ENCODE data around the gene PRKD1.

PRKD1 gene

GRCh38 chr14:29569194-29569593 is 358.5 kb downstream of the PRKD1 start:
- TF ChIP-seq USF1 (IDR thresholded peaks at IDR 0.05) = no peak
- TF ChIP-seq MAX (IDR thresholded peaks at IDR 0.05) = no peak
- no peak for TF ChIP-seq ZBTB7A (IDR thresholded peaks at IDR 0.05; ENCODE audit: low read depth)
- no peak for TF ChIP-seq TEAD4 (IDR thresholded peaks at IDR 0.05)
- TF ChIP-seq TCF12 (IDR thresholded peaks at IDR 0.05; ENCODE audit: low read depth) = no peak
- TF ChIP-seq REST (IDR thresholded peaks at IDR 0.05; ENCODE audit: low read depth) = no peak
- TF ChIP-seq YY1 (IDR thresholded peaks at IDR 0.05; ENCODE audit: low read depth) = no peak
- TF ChIP-seq CEBPB (IDR thresholded peaks at IDR 0.05) = no peak
- no peak for TF ChIP-seq EP300 (IDR thresholded peaks at IDR 0.05; ENCODE audit: borderline replicate concordance)
- no peak for TF ChIP-seq TAF1 (IDR thresholded peaks at IDR 0.05; ENCODE audit: low read depth)
- no peak for TF ChIP-seq NFIC (IDR thresholded peaks at IDR 0.05)

GRCh38 chr14:29566194-29566593 is 361.5 kb downstream of the PRKD1 start:
- TF ChIP-seq EGR1 (IDR thresholded peaks at IDR 0.05) = no peak
- TF ChIP-seq YY1 (IDR thresholded peaks at IDR 0.05; ENCODE audit: low read depth) = no peak
- no peak for TF ChIP-seq CREB1 (IDR thresholded peaks at IDR 0.05; ENCODE audit: low read depth)
- TF ChIP-seq USF1 (IDR thresholded peaks at IDR 0.05) = no peak
- TF ChIP-seq CEBPB (IDR thresholded peaks at IDR 0.05) = no peak
- no peak for TF ChIP-seq TCF12 (IDR thresholded peaks at IDR 0.05; ENCODE audit: low read depth)
- no peak for TF ChIP-seq FOXM1 (IDR thresholded peaks at IDR 0.05; ENCODE audit: borderline replicate concordance, low read depth)
- TF ChIP-seq ZBTB7A (IDR thresholded peaks at IDR 0.05; ENCODE audit: low read depth) = no peak
- no peak for TF ChIP-seq REST (IDR thresholded peaks at IDR 0.05; ENCODE audit: low read depth)
- no peak for TF ChIP-seq MAX (IDR thresholded peaks at IDR 0.05)

GRCh38 chr14:29558516-29558915 is 369.1 kb downstream of the PRKD1 start:
- no peak for TF ChIP-seq NFIC (IDR thresholded peaks at IDR 0.05)

GRCh38 chr14:29554335-29554734 is 373.3 kb downstream of the PRKD1 start:
- TF ChIP-seq REST (IDR thresholded peaks at IDR 0.05; ENCODE audit: low read depth) = no peak
- TF ChIP-seq TCF12 (IDR thresholded peaks at IDR 0.05; ENCODE audit: low read depth) = no peak
- TF ChIP-seq YY1 (IDR thresholded peaks at IDR 0.05; ENCODE audit: low read depth) = no peak
- no peak for TF ChIP-seq MAX (IDR thresholded peaks at IDR 0.05)
- no peak for TF ChIP-seq ZBTB7A (IDR thresholded peaks at IDR 0.05; ENCODE audit: low read depth)
- no peak for TF ChIP-seq NFIC (IDR thresholded peaks at IDR 0.05)
- TF ChIP-seq FOXM1 (IDR thresholded peaks at IDR 0.05; ENCODE audit: borderline replicate concordance, low read depth) = no peak
- TF ChIP-seq USF1 (IDR thresholded peaks at IDR 0.05) = no peak
- no peak for TF ChIP-seq TAF1 (IDR thresholded peaks at IDR 0.05; ENCODE audit: low read depth)
- no peak for TF ChIP-seq CREB1 (IDR thresholded peaks at IDR 0.05; ENCODE audit: low read depth)
- no peak for TF ChIP-seq EGR1 (IDR thresholded peaks at IDR 0.05)
- no peak for TF ChIP-seq TEAD4 (IDR thresholded peaks at IDR 0.05)
- no peak for TF ChIP-seq EP300 (IDR thresholded peaks at IDR 0.05; ENCODE audit: borderline replicate concordance)
- no peak for TF ChIP-seq RAD21 (IDR thresholded peaks at IDR 0.05; ENCODE audit: low read depth)
- TF ChIP-seq CEBPB (IDR thresholded peaks at IDR 0.05) = no peak

All from Ishikawa (cell line).